Adrenal gland (tissue), 12 donors: Measurements from ENCODE around the gene FAM210A. TPM values are rescaled to one million over a fixed set of nuclear protein-coding genes. Genes with fewer than 3 reads are reported as not detected.
A peak's percentile ranks its signal among the peaks of the same experiment; 100 is the strongest.

Experiments used
- DNase-seq, 7 donors: peaks; one replicate each; pipeline ENCODE4 v3.0.0-alpha.2; 2019 to 2020
- H3K27ac ChIP-seq, 5 donors: fragments of 200-600 bp; sonication (generic) in 4 of 5; 1 replicate in 3 of 5; 2 replicates in 2 of 5; pipeline versions ENCODE4 v1.5.1 to v1.8.0; 2016 to 2020; ENCODE audit warnings: mild to moderate bottlenecking in 1 of 5
- H3K27me3 ChIP-seq: fragments of 200-600 bp; 2 replicates; pipeline ENCODE4 v1.8.0; 2021
- H3K36me3 ChIP-seq, 2 donors: fragments of 200-600 bp; replicated peaks in 1 of 2; 1 replicate in 1 of 2; 2 replicates in 1 of 2; pipeline versions ENCODE4 v1.5.1 to v1.8.0; 2018 to 2022
- H3K4me1 ChIP-seq, 2 donors: fragments of 200-600 bp; replicated peaks in 1 of 2; 1 replicate in 1 of 2; 2 replicates in 1 of 2; pipeline versions ENCODE4 v1.5.1 to v1.8.0; 2018 to 2021
- H3K4me3 ChIP-seq, 4 donors: fragments of 200-600 bp; sonication (generic) in 3 of 4; one replicate each; pipeline ENCODE4 v1.5.1; 2016 to 2018
- H3K9me3 ChIP-seq, 3 donors: fragments of 200-600 bp; sonication (generic) in 1 of 3; replicated peaks in 1 of 3; 1 replicate in 2 of 3; 2 replicates in 1 of 3; pipeline versions ENCODE4 v1.5.1 to v1.8.0; 2016 to 2021
- CTCF ChIP-seq, 6 experiments: fragments of 450-650 bp in 4 of 6; fragments of 200-600 bp in 2 of 6; sonication (generic) in 1 of 6; IDR thresholded peaks; 1 replicate in 5 of 6; 2 replicates in 1 of 6; pipeline versions ENCODE4 v1.5.1 to v1.8.0; 2016 to 2021; ENCODE audit warnings: antibody characterized with exemption in 6 of 6, mild to moderate bottlenecking in 2 of 6, moderate library complexity in 1 of 6
- POLR2A ChIP-seq, 2 donors: fragments of 450-650 bp; IDR thresholded peaks; one replicate each; pipeline ENCODE4 v1.6.1; 2017; ENCODE audit warnings: antibody characterized with exemption in 2 of 2, mild to moderate bottlenecking in 2 of 2, moderate library complexity in 1 of 2
- WGBS, 4 donors: extraction: QIAGEN DNeasy Blood & Tissue Kit in 2 of 4; methylation state at CpG; one replicate each; pipeline versions ENCODE4 v1.1.5 to v1.1.7; 2013 to 2017; 5-methylcytosine and 5-hydroxymethylcytosine counted together
- intact Hi-C, 2 donors: fragments of 100-400 bp; cut with DNase I; formaldehyde crosslinking; loops; one replicate each; pipeline versions ENCODE4 v1.14.1 to v1.15.0; 2022 to 2023
- polyA plus RNA-seq, 3 donors: library from polyadenylated mRNA; stranded (reverse); fragments of 200-250 nt in 2 of 3; fragments of 350-450 nt in 1 of 3; fragmentation: Illumina TruSeq in 1 of 3; extraction: RNeasy Lipid Tissue Mini Kit (QIAGEN cat#74804) in 1 of 3; gene quantifications; one replicate each; pipeline ENCODE4 v1.2.3, GENCODE V29; 2013 to 2014
- total RNA-seq, 9 donors: library from RNA; depleted of rRNA in 4 of 9; stranded (reverse); fragments of >200 nt in 4 of 9; fragments of 120-200 nt in 1 of 9; fragmentation: NEBNext Ultra II Directional in 1 of 9; extraction: Animal tissue kit (Norgen Biotek cat#: 25700) in 1 of 9; gene quantifications; one replicate each; pipeline versions ENCODE4 v1.1.0 to v1.2.4, GENCODE V29; 2013 to 2023
- donor health status: healthy with polysubstance abuse.
- donor health status: Bipolar disorder and iron deficiency.
- donor health status: DM: yes; HTN: yes; CAD: no.
- donor health status: DM: no; HTN: no; CAD: no.
- donor health status: DM: no; HTN: no; CAD: no.
- donor health status: DM: yes; HTN: yes; CAD: no.

The FAM210A gene
- total and polyA plus RNA-seq, 12 donors, result 3.4 to 29.5 (median 10.8) TPM

- DNase-seq, result peak in 1 of 7 donors; percentile 41
- H3K9me3 ChIP-seq, result no peaks in the 10 kb centered on the region
- H3K4me3 ChIP-seq, result no peak overlapping the region
- H3K36me3 ChIP-seq, result no peaks in the 10 kb centered on the region
- no peaks in the 10 kb centered on the region for H3K4me1 ChIP-seq
- no peaks in the 10 kb centered on the region for H3K27me3 ChIP-seq
- intact Hi-C loops, result loop anchor here in 1 of 2 donors (10.0 kb wide), 1 partner anchor 424 kb away; the partner anchor contains the start of gene LDLRAD4
- no peak overlapping the region for H3K27ac ChIP-seq
- TF ChIP-seq POLR2A (IDR thresholded peaks at IDR 0.05) (no peak), CTCF (IDR thresholded peaks at IDR 0.05) (no peak)
- 78 to 92% (median 87%) methylated on average over 9 to 10 of the region's 10 CpGs for WGBS, 4 donors
These were observed 87.4 kb downstream of the FAM210A start for GRCh38 chr18:13638719-13639595.

GRCh38 chr18:13635046-13635445 is 91.3 kb downstream of the FAM210A start:
- H3K4me1 ChIP-seq, result peaks cover under 1% of the 10 kb centered on the region in 2 donors
- DNase-seq, result no peak
- no peaks in the 10 kb centered on the region for H3K36me3 ChIP-seq
- 74 to 92% (median 85%) methylated on average over 5 of the region's 5 CpGs for WGBS, 4 donors
- no peak overlapping the region for H3K27ac ChIP-seq
- intact Hi-C loops, result loop anchor here in 1 of 2 donors (10.0 kb wide), 1 partner anchor 420 kb away; the partner anchor contains the start of gene LDLRAD4
- H3K27me3 ChIP-seq, result no peaks in the 10 kb centered on the region
- TF ChIP-seq POLR2A (IDR thresholded peaks at IDR 0.05) (no peak), CTCF (IDR thresholded peaks at IDR 0.05) (no peak)
- no peak overlapping the region for H3K4me3 ChIP-seq
- H3K9me3 ChIP-seq, result no peaks in the 10 kb centered on the region

- Histone ChIP-seq H3K4me3 (no peak overlapping the region), H3K36me3 (no peaks in the 10 kb centered on the region), H3K9me3 (no peaks in the 10 kb centered on the region), H3K27me3 (no peaks in the 10 kb centered on the region), H3K4me1 (peaks cover 5 to 9% of the 10 kb centered on the region in 2 donors), H3K27ac (no peak overlapping the region)
- no peak for TF ChIP-seq CTCF (IDR thresholded peaks at IDR 0.05)
- TF ChIP-seq POLR2A (IDR thresholded peaks at IDR 0.05), result no peak
- intact Hi-C loops, result loop anchor here (5.0 to 10.0 kb wide), 2 partner anchors 419 to 511 kb away; partner anchors contain the start of gene LDLRAD4 (in 1 of the 2)
- WGBS, 4 donors, result 96 to 100% (median 98%) methylated on average over 3 to 5 of the region's 5 CpGs
- no peak for DNase-seq
These were observed 92.7 kb downstream of the FAM210A start for GRCh38 chr18:13633700-13634099.

GRCh38 chr18:13630716-13631268 is 95.6 kb downstream of the FAM210A start:
- Histone ChIP-seq H3K27me3 (no peaks in the 10 kb centered on the region), H3K4me3 (no peak overlapping the region), H3K27ac (no peak overlapping the region), H3K36me3 (no peaks in the 10 kb centered on the region), H3K9me3 (no peaks in the 10 kb centered on the region), H3K4me1 (peaks cover 5 to 9% of the 10 kb centered on the region in 2 donors)
- DNase-seq, result peak in 1 of 7 donors; percentile 41
- TF ChIP-seq CTCF (IDR thresholded peaks at IDR 0.05) (no peak), POLR2A (IDR thresholded peaks at IDR 0.05) (no peak)
- WGBS, 4 donors, result 81 to 86% (median 83%) methylated on average over 7 of the region's 7 CpGs
- intact Hi-C loops, result loop anchor here (5.0 to 10.0 kb wide), 2 partner anchors 416 to 508 kb away; partner anchors contain the start of gene LDLRAD4 (in 1 of the 2)
